Colonic mucosa (tissue), 4 donors: ENCODE results near the gene MSN. TPM values are rescaled to one million over a fixed set of nuclear protein-coding genes. Genes with fewer than 3 reads are reported as not detected.

ENCODE experiments used
- DNase-seq: peaks from one replicate; pipeline ENCODE4 v3.0.0-alpha.2; 2020
- H3K27ac ChIP-seq: fragments of 200-600 bp; one replicate; pipeline ENCODE4 v1.8.0; 2021
- H3K27me3 ChIP-seq: fragments of 200-600 bp; one replicate; pipeline ENCODE4 v1.8.0; 2021
- H3K36me3 ChIP-seq: fragments of 200-600 bp; one replicate; pipeline ENCODE4 v1.8.0; 2021
- H3K4me1 ChIP-seq: fragments of 200-600 bp; one replicate; pipeline ENCODE4 v1.8.0; 2021; ENCODE audit warnings: mild to moderate bottlenecking
- H3K4me3 ChIP-seq: fragments of 200-600 bp; one replicate; pipeline ENCODE4 v1.8.0; 2021
- H3K9ac ChIP-seq, 2 donors: one replicate each; pipeline ENCODE4 v1.7.0; 2013; ENCODE audit warnings: control low read depth in 2 of 2, low read depth in 2 of 2, low read length in 2 of 2
- H3K9me3 ChIP-seq: fragments of 200-600 bp; one replicate; pipeline ENCODE4 v1.8.0; 2021
- intact Hi-C: fragments of 100-400 bp; cut with DNase I; formaldehyde crosslinking; loops from one replicate; pipeline ENCODE4 v1.14.1; 2022
- total RNA-seq, 2 donors: library from RNA; stranded (reverse); fragmentation: NEBNext Ultra II Directional in 1 of 2; extraction: Animal tissue kit (Norgen Biotek cat#: 25700) in 1 of 2; gene quantifications; one replicate each; pipeline ENCODE4 v1.2.1, GENCODE V29; 2021
- TF ChIP-seq, protein P1 (sequence below): fragments of 200-600 bp; IDR thresholded peaks from one replicate; pipeline ENCODE4 v1.8.0; 2022; ENCODE audit warnings: antibody characterized with exemption, mild to moderate bottlenecking
- donor health status: healthy.
- donor health status: DM: no; HTN: no; CAD: no.
- donor health status: DM: no; HTN: no; CAD: no.

MSN gene
- total RNA-seq, 2 donors from 2014 or later = 27.5 to 62.7 TPM

DNA sequence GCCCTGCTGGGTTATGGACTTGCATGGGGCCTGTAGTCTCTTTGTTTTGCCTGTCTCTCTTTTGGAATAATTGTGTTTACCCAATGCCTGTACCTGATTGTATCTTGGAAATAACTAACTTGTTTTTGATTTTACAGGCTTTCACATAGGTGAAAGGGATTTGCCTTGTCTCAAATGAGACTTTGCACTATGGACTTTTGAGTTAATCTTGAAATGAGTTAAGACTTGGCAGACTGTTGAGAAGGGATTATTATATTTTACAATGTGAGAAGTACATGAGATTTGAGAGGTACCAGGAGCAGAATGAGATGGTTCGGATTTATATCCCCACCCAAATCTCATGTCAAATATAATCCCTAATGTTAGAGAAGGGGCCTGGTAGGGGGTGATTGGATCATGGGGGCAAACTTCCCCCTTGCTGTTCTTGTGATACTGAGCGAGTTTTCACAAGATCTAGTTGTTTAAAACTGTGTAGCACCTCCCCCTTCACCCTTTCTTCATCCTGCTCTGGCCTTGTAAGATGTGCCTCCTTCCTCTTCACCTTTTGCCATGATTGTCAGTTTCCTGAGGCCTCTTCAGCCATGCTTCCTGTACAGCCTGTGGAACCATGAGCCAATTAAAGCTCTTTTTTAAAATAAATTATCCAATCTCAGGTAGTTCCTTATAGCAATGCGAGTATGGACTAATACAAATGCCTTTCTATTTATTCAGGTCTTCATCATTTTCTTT, 102.3 kb downstream of the MSN start:
- Histone ChIP-seq H3K27ac (no peak overlapping the region), H3K36me3 (no peaks in the 10 kb centered on the region), H3K4me3 (no peak overlapping the region), H3K9me3 (no peaks in the 10 kb centered on the region), H3K4me1 (no peaks in the 10 kb centered on the region), H3K9ac (no peak overlapping the region), H3K27me3 (no peaks in the 10 kb centered on the region)
- TF ChIP-seq, protein P1, sequence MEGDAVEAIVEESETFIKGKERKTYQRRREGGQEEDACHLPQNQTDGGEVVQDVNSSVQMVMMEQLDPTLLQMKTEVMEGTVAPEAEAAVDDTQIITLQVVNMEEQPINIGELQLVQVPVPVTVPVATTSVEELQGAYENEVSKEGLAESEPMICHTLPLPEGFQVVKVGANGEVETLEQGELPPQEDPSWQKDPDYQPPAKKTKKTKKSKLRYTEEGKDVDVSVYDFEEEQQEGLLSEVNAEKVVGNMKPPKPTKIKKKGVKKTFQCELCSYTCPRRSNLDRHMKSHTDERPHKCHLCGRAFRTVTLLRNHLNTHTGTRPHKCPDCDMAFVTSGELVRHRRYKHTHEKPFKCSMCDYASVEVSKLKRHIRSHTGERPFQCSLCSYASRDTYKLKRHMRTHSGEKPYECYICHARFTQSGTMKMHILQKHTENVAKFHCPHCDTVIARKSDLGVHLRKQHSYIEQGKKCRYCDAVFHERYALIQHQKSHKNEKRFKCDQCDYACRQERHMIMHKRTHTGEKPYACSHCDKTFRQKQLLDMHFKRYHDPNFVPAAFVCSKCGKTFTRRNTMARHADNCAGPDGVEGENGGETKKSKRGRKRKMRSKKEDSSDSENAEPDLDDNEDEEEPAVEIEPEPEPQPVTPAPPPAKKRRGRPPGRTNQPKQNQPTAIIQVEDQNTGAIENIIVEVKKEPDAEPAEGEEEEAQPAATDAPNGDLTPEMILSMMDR = no peak
- intact Hi-C loops = no loop called here
- no peak for DNase-seq

GRCh38 chrX:65772842-65773241, 105.4 kb downstream of the MSN start:
- Histone ChIP-seq H3K4me1 (no peaks in the 10 kb centered on the region), H3K27me3 (peaks cover 5% of the 10 kb centered on the region), H3K27ac (no peak overlapping the region), H3K36me3 (no peaks in the 10 kb centered on the region), H3K4me3 (no peak overlapping the region), H3K9me3 (no peaks in the 10 kb centered on the region), H3K9ac (no peak overlapping the region)
- intact Hi-C loops = no loop called here
- DNase-seq = no peak
- TF ChIP-seq, protein P1 = no peak

DNA sequence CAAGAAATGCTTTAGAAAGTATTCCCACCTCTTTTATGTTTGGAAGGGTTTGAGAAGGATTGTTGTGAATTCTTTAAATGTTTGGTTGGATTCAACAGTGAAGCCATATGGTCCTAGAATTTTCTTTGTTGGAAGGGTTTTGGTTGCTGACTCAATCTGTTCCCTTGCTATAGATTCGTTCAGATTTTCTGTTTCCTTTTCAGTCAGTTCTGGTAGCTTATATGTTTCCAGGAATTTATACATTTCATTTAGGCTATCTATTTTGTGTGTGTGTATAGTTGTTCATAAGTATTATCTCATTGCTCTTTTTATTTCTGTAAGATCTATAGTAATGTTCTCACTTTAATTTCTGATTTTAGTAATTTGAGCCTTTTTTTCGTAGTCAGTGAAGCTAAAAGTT, 114.4 kb downstream of the MSN start:
- Histone ChIP-seq H3K27me3 (no peaks in the 10 kb centered on the region), H3K4me1 (no peaks in the 10 kb centered on the region), H3K4me3 (no peak overlapping the region), H3K27ac (no peak overlapping the region), H3K9me3 (no peaks in the 10 kb centered on the region), H3K36me3 (no peaks in the 10 kb centered on the region), H3K9ac (no peak overlapping the region)
- no peak for DNase-seq
- intact Hi-C loops = no loop called here
- TF ChIP-seq, protein P1 = no peak

DNA sequence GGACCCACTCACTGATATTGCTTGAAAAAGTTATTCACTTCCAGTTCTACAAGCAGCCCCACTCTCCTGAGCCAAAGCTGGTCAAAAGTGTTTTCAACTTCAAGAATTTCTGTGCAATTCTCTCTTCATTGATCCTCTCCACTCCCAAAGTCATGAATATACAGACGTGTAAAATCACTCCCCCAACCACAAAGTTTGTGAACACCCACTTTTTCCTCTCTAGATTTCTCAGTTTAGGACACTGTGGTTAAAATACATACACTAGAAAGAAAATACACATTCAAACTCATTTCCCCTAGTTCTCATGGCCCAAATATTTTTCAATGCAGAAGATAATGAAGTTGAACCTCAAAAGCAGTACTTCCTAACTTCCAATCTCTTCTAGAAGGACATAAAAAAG, 116.3 kb downstream of the MSN start:
- Histone ChIP-seq H3K9ac (no peak overlapping the region), H3K9me3 (no peaks in the 10 kb centered on the region), H3K4me3 (no peak overlapping the region), H3K4me1 (no peaks in the 10 kb centered on the region), H3K27me3 (no peaks in the 10 kb centered on the region), H3K36me3 (no peaks in the 10 kb centered on the region), H3K27ac (no peak overlapping the region)
- DNase-seq = no peak
- TF ChIP-seq, protein P1 = no peak
- intact Hi-C loops = no loop called here

Other genes with a start within 250 kb of the MSN start
- 10 to 100 TPM; 13.8 to 35.4 TPM for gene LAS1L, start 132.9 kb upstream of the MSN start, total RNA-seq